ENCODE results near the gene BLTP2. TPM values are rescaled to one million over a fixed set of nuclear protein-coding genes. Genes with fewer than 3 reads are reported as not detected.
A peak's percentile ranks its signal among the peaks of the same experiment; 100 is the strongest.

BLTP2 gene
- total RNA-seq, 1 experiment from 2014 or later, result 140 TPM

GRCh38 chr17:28662527-28662829 is 17.5 kb upstream of the BLTP2 start:
- H3K9me3 ChIP-seq (ENCODE audit: control insufficient read depth in 1 of 2, insufficient read depth in 1 of 2, low read depth in 1 of 2, low read length in 2 of 2), result 0 out of 4 replicates have a peak, but pooled peaks cover 0 to 4% of the 10 kb centered on the region in 2 experiments
- H2AFZ ChIP-seq (ENCODE audit: low read depth, low read length, poor library complexity, severe bottlenecking), result no peak overlapping the region
- peaks cover 85% of the 10 kb centered on the region for H3K79me2 ChIP-seq (ENCODE audit: insufficient read depth, low read length)
- peak overlapping the region; percentile 92 for H3K9ac ChIP-seq (ENCODE audit: low read length)
- peaks cover 12 to 18% of the 10 kb centered on the region in 2 experiments; a peak in 3 of 4 replicates for H3K4me1 ChIP-seq (ENCODE audit: control insufficient read depth in 1 of 2, insufficient read depth in 2 of 2, low read length in 2 of 2)
- H3K36me3 ChIP-seq (ENCODE audit: control insufficient read depth in 1 of 2, insufficient read depth in 2 of 2, low read length in 2 of 2), result peaks cover 5 to 30% of the 10 kb centered on the region in 2 experiments; a peak in 3 of 4 replicates
- H3K27me3 ChIP-seq (ENCODE audit: insufficient read depth, low read length), result no peaks in the 10 kb centered on the region
- RAD21 ChIA-PET (ENCODE audit: low non-redundant PET in 1 of 2, low total read pairs in 2 of 2, uncharacterized antibody in 2 of 2, unreplicated experiment in 2 of 2), result no interaction called here
- H3K4me3 ChIP-seq (replicated peaks in 1 of 2; ENCODE audit: low read depth in 1 of 2, low read length in 2 of 2), result peak overlapping the region; percentile 92 to 98
- BruUV-seq (replicated peaks), result TSS peak; percentile 61
- peak overlapping the region; percentile 77 for H3K4me2 ChIP-seq (ENCODE audit: low read length)
- TF ChIP-seq ZFX (IDR thresholded peaks at IDR 0.05) (0 out of 2 replicates have a peak, but pooled peaks have one; percentile 26), RAD21 (IDR thresholded peaks at IDR 0.05; ENCODE audit: low read depth) (no peak)
- POLR2A ChIA-PET, result interaction anchor here (0.8 to 2.9 kb wide), 4 partner anchors 9 to 57 kb away, joined by 3 to 19 read pairs (median 6); partner anchors contain the start of genes BLTP2 and RPL23A
- CTCF ChIA-PET, result interaction anchor here (1.2 to 2.7 kb wide), 5 partner anchors 10 to 19 kb away, joined by 5 to 14 read pairs (median 10); partner anchors contain the start of gene BLTP2
- H4K20me1 ChIP-seq (ENCODE audit: insufficient read depth), result no peaks in the 10 kb centered on the region
- no peaks in the 10 kb centered on the region for H3K9me2 ChIP-seq (ENCODE audit: insufficient read depth)
- no peak for DNase-seq (ENCODE audit: low read depth, low spot score)
- intact Hi-C loops (cut with micrococcal nuclease), result no loop called here
- H3K27ac ChIP-seq (ENCODE audit: low read depth, low read length), result peak overlapping the region; percentile 92
- 0 out of 2 replicates have a peak, but pooled peaks have one; percentile 3 for ATAC-seq

GRCh38 chr17:28661635-28662526 is 16.9 kb upstream of the BLTP2 start, which contains the start of the genes SDF2 and SUPT6H:
Gene SDF2 (minus strand): TSS chr17:28661906. CDS start chr17:28661876, 30 bp downstream.
Gene SUPT6H (plus strand): TSS chr17:28662205. CDS start chr17:28673402, 11,197 bp downstream.
- H3K9me2 ChIP-seq (ENCODE audit: insufficient read depth), result no peaks in the 10 kb centered on the region
- H3K9ac ChIP-seq (ENCODE audit: low read length), result peak within 1 kb of the TSS; percentile 92
- ChIA-PET POLR2A (interaction anchor here (0.8 to 2.9 kb wide), 7 partner anchors 9 to 58 kb away, joined by 3 to 19 read pairs (median 4); partner anchors contain the start of genes BLTP2 and RPL23A), CTCF (interaction anchor here (1.2 to 2.7 kb wide), 5 partner anchors 10 to 18 kb away, joined by 5 to 14 read pairs (median 10); partner anchors contain the start of gene BLTP2), RAD21 (ENCODE audit: low non-redundant PET in 1 of 2, low total read pairs in 2 of 2, uncharacterized antibody in 2 of 2, unreplicated experiment in 2 of 2) (interaction anchor here in 1 of 2 experiments (0.6 kb wide), 1 partner anchor 11 kb away, joined by 4 read pairs; no protein-coding TSS in a partner anchor)
- BruUV-seq (replicated peaks), result TSS peak; percentile 77
- H3K27me3 ChIP-seq (ENCODE audit: insufficient read depth, low read length), result no peaks in the 10 kb centered on the region
- intact Hi-C loops (cut with micrococcal nuclease), result no loop called here
- peaks cover 86% of the 10 kb centered on the region for H3K79me2 ChIP-seq (ENCODE audit: insufficient read depth, low read length)
- no peaks in the 10 kb centered on the region for H4K20me1 ChIP-seq (ENCODE audit: insufficient read depth)
- DNase-seq (ENCODE audit: low read depth, low spot score), result peak; percentile 74
- H2AFZ ChIP-seq (ENCODE audit: low read depth, low read length, poor library complexity, severe bottlenecking), result peak within 1 kb of the TSS; percentile 79
- H3K4me3 ChIP-seq (replicated peaks in 1 of 2; ENCODE audit: low read depth in 1 of 2, low read length in 2 of 2), result peak within 1 kb of the TSS; percentile 92 to 98
- H3K4me2 ChIP-seq (ENCODE audit: low read length), result peak within 1 kb of the TSS; percentile 77
- ATAC-seq, result peak; percentile 90
- H3K4me1 ChIP-seq (ENCODE audit: control insufficient read depth in 1 of 2, insufficient read depth in 2 of 2, low read length in 2 of 2), result peaks cover 12 to 18% of the 10 kb centered on the region in 2 experiments; a peak in 3 of 4 replicates
- peaks cover 5 to 30% of the 10 kb centered on the region in 2 experiments for H3K36me3 ChIP-seq (ENCODE audit: control insufficient read depth in 1 of 2, insufficient read depth in 2 of 2, low read length in 2 of 2)
- H3K27ac ChIP-seq (ENCODE audit: low read depth, low read length), result peak within 1 kb of the TSS; percentile 92
- 0 out of 4 replicates have a peak, but pooled peaks cover 0 to 4% of the 10 kb centered on the region in 2 experiments for H3K9me3 ChIP-seq (ENCODE audit: control insufficient read depth in 1 of 2, insufficient read depth in 1 of 2, low read depth in 1 of 2, low read length in 2 of 2)
- TF ChIP-seq EZH2phosphoT487 (IDR thresholded peaks at IDR 0.05; ENCODE audit: borderline replicate concordance), result no peak
- peak; percentile 55 for TF ChIP-seq POLR2A (IDR thresholded peaks at IDR 0.05; ENCODE audit: borderline replicate concordance, extremely low read depth, insufficient read depth, insufficient read length)
- TF ChIP-seq ELF1 (IDR thresholded peaks at IDR 0.05; ENCODE audit: borderline replicate concordance, low read depth), result peak; percentile 72
- TF ChIP-seq YY1 (IDR thresholded peaks at IDR 0.05; ENCODE audit: extremely low read depth, insufficient replicate concordance, low read depth, low read length), result peak; percentile 52
- TF ChIP-seq ATF3 (IDR thresholded peaks at IDR 0.05), result no peak
- TF ChIP-seq SRF (IDR thresholded peaks at IDR 0.05; ENCODE audit: low read depth), result no peak
- TF ChIP-seq REST (IDR thresholded peaks at IDR 0.05; ENCODE audit: low read depth), result no peak
- peak; percentile 75 for TF ChIP-seq MAX (IDR thresholded peaks at IDR 0.05)

All from HCT116 (cell line).